ENCODE measurements around the gene EXOC6B.

The EXOC6B gene

GRCh38 chr2:72191441-72191840 lies 634.4 kb downstream of the EXOC6B start:
- Histone ChIP-seq H3K4me2 (ENCODE audit: low read depth, low read length) (no peak overlapping the region), H3K27me3 (replicated peaks; ENCODE audit: insufficient read depth, low read length) (no peaks in the 10 kb centered on the region), H3K9me3 (replicated peaks; ENCODE audit: insufficient read depth, low read length) (no peaks in the 10 kb centered on the region), H3K4me3 (ENCODE audit: low read length) (no peak overlapping the region), H3K79me2 (ENCODE audit: low read length) (no peaks in the 10 kb centered on the region), H3K9ac (ENCODE audit: low read length) (no peak overlapping the region), H3F3A (ENCODE audit: insufficient read depth, low read length) (no peaks in the 10 kb centered on the region), H3K9me2 (replicated peaks; ENCODE audit: insufficient read depth, low read length) (no peaks in the 10 kb centered on the region), H4K20me1 (ENCODE audit: insufficient read depth, low read length) (no peaks in the 10 kb centered on the region), H2AFZ (ENCODE audit: low read length) (no peak overlapping the region), H3K4me1 (ENCODE audit: low read length) (no peaks in the 10 kb centered on the region), H3K36me3 (replicated peaks; ENCODE audit: insufficient read depth, low read length) (no peaks in the 10 kb centered on the region), H3K27ac (ENCODE audit: low read length) (no peak overlapping the region)
- DNase-seq = no peak
- TF ChIP-seq EZH2 (optimal IDR thresholded peaks at IDR 0.05; ENCODE audit: low read depth, low read length) = no peak

DNA sequence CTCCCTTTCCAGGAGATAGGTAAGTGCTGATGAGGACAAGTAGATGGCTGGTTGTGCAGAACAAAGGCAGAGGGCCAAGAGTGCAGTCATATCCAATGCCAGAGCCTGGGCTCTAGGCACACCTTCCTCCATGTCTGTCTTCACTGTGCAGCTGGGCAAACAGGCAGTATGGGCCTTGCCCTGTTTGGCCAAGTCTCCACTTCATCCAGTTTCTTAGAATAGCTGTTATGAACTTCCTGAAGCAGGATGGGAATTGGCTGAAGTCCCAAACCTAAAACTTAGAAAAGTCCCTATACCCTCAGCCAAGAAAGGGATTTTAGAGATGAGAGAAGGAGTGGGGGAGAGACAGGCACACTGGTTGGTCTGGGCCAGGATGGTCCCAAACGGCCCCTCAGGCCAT lies 640.6 kb downstream of the EXOC6B start:
- Histone ChIP-seq H3K9me3 (replicated peaks; ENCODE audit: insufficient read depth, low read length) (no peaks in the 10 kb centered on the region), H3K4me1 (ENCODE audit: low read length) (no peaks in the 10 kb centered on the region), H3K27me3 (replicated peaks; ENCODE audit: insufficient read depth, low read length) (no peaks in the 10 kb centered on the region), H2AFZ (ENCODE audit: low read length) (no peak overlapping the region), H3K79me2 (ENCODE audit: low read length) (no peaks in the 10 kb centered on the region), H3K9ac (ENCODE audit: low read length) (no peak overlapping the region), H3K36me3 (replicated peaks; ENCODE audit: insufficient read depth, low read length) (no peaks in the 10 kb centered on the region), H3F3A (ENCODE audit: insufficient read depth, low read length) (no peaks in the 10 kb centered on the region), H3K4me2 (ENCODE audit: low read depth, low read length) (no peak overlapping the region), H3K27ac (ENCODE audit: low read length) (no peak overlapping the region), H4K20me1 (ENCODE audit: insufficient read depth, low read length) (no peaks in the 10 kb centered on the region), H3K9me2 (replicated peaks; ENCODE audit: insufficient read depth, low read length) (no peaks in the 10 kb centered on the region), H3K4me3 (ENCODE audit: low read length) (no peak overlapping the region)
- DNase-seq = no peak
- TF ChIP-seq EZH2phosphoT487 (IDR thresholded peaks at IDR 0.05; ENCODE audit: low read length) = no peak
- no peak for TF ChIP-seq EZH2 (optimal IDR thresholded peaks at IDR 0.05; ENCODE audit: low read depth, low read length)
- TF ChIP-seq, protein P1, sequence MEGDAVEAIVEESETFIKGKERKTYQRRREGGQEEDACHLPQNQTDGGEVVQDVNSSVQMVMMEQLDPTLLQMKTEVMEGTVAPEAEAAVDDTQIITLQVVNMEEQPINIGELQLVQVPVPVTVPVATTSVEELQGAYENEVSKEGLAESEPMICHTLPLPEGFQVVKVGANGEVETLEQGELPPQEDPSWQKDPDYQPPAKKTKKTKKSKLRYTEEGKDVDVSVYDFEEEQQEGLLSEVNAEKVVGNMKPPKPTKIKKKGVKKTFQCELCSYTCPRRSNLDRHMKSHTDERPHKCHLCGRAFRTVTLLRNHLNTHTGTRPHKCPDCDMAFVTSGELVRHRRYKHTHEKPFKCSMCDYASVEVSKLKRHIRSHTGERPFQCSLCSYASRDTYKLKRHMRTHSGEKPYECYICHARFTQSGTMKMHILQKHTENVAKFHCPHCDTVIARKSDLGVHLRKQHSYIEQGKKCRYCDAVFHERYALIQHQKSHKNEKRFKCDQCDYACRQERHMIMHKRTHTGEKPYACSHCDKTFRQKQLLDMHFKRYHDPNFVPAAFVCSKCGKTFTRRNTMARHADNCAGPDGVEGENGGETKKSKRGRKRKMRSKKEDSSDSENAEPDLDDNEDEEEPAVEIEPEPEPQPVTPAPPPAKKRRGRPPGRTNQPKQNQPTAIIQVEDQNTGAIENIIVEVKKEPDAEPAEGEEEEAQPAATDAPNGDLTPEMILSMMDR (IDR thresholded peaks at IDR 0.05; ENCODE audit: low read length) = no peak

DNA sequence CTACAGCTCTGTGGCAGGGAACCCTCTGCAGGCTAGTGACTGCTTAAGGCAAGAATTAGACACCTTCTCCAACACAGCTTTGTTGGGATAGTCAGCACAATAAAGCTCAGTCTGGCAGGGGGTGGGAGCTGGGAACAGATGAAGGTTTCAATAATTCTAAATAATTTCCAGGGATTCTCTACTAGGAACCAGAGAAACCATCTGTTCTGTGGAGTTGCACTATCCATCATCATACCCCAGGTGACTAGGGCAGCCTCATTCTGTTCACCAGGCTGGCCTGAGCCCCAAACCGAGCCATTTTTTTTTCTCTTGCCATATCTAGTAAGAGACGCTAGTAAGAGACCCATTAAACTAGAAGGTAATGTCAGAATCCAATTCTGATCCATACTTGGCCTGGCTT lies 642.4 kb downstream of the EXOC6B start:
- Histone ChIP-seq H3K9me3 (replicated peaks; ENCODE audit: insufficient read depth, low read length) (no peaks in the 10 kb centered on the region), H3K36me3 (replicated peaks; ENCODE audit: insufficient read depth, low read length) (no peaks in the 10 kb centered on the region), H3K27me3 (replicated peaks; ENCODE audit: insufficient read depth, low read length) (no peaks in the 10 kb centered on the region), H4K20me1 (ENCODE audit: insufficient read depth, low read length) (no peaks in the 10 kb centered on the region), H3K4me1 (ENCODE audit: low read length) (no peaks in the 10 kb centered on the region), H3K4me2 (ENCODE audit: low read depth, low read length) (no peak overlapping the region), H3K9ac (ENCODE audit: low read length) (no peak overlapping the region), H3F3A (ENCODE audit: insufficient read depth, low read length) (no peaks in the 10 kb centered on the region), H3K4me3 (ENCODE audit: low read length) (no peak overlapping the region), H3K79me2 (ENCODE audit: low read length) (no peaks in the 10 kb centered on the region), H3K27ac (ENCODE audit: low read length) (no peak overlapping the region), H3K9me2 (replicated peaks; ENCODE audit: insufficient read depth, low read length) (no peaks in the 10 kb centered on the region), H2AFZ (ENCODE audit: low read length) (no peak overlapping the region)
- TF ChIP-seq, protein P1 (IDR thresholded peaks at IDR 0.05; ENCODE audit: low read length) = no peak
- no peak for TF ChIP-seq EZH2 (optimal IDR thresholded peaks at IDR 0.05; ENCODE audit: low read depth, low read length)
- TF ChIP-seq EZH2phosphoT487 (IDR thresholded peaks at IDR 0.05; ENCODE audit: low read length) = no peak
- DNase-seq = no peak

DNA sequence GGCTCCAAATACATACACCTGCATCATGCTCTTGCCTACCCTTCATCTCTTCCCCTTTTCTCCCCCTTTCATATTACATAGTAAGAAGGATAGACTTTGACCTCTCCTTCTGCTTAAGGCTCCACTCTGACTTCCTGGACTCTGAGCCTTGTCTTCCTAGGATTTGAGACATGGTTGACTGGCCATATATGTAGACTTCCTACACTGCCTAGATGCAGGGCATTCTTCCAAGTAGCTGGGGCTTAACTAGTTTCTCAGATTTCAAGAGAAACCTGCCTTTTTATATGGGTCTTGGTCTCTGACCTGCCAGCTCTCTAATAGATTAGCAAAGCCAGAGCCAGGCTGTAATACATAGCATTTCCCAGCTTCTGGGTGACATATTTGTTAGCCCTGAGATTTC lies 642.8 kb downstream of the EXOC6B start:
- no peak for DNase-seq
- Histone ChIP-seq H3K27ac (ENCODE audit: low read length) (no peak overlapping the region), H3K4me3 (ENCODE audit: low read length) (no peak overlapping the region), H2AFZ (ENCODE audit: low read length) (no peak overlapping the region), H3K4me2 (ENCODE audit: low read depth, low read length) (no peak overlapping the region), H4K20me1 (ENCODE audit: insufficient read depth, low read length) (no peaks in the 10 kb centered on the region), H3K27me3 (replicated peaks; ENCODE audit: insufficient read depth, low read length) (no peaks in the 10 kb centered on the region), H3K79me2 (ENCODE audit: low read length) (no peaks in the 10 kb centered on the region), H3K4me1 (ENCODE audit: low read length) (no peaks in the 10 kb centered on the region), H3K9me3 (replicated peaks; ENCODE audit: insufficient read depth, low read length) (no peaks in the 10 kb centered on the region), H3K36me3 (replicated peaks; ENCODE audit: insufficient read depth, low read length) (no peaks in the 10 kb centered on the region), H3F3A (ENCODE audit: insufficient read depth, low read length) (no peaks in the 10 kb centered on the region), H3K9me2 (replicated peaks; ENCODE audit: insufficient read depth, low read length) (no peaks in the 10 kb centered on the region), H3K9ac (ENCODE audit: low read length) (no peak overlapping the region)
- no peak for TF ChIP-seq EZH2phosphoT487 (IDR thresholded peaks at IDR 0.05; ENCODE audit: low read length)
- TF ChIP-seq, protein P1 (IDR thresholded peaks at IDR 0.05; ENCODE audit: low read length) = no peak
- no peak for TF ChIP-seq EZH2 (optimal IDR thresholded peaks at IDR 0.05; ENCODE audit: low read depth, low read length)

Data from MM.1S (cell line).